Muscle of leg (tissue), 11 donors: ENCODE data around the gene IFT74. TPM values are rescaled to one million over a fixed set of nuclear protein-coding genes. Genes with fewer than 3 reads are reported as not detected.

Experiments used
- DNase-seq: peaks from one replicate; pipeline ENCODE4 v3.0.0; 2013
- H3K27ac ChIP-seq: one replicate; pipeline ENCODE4 v1.5.1; 2013; ENCODE audit warnings: mild to moderate bottlenecking, low read length, control low read depth
- H3K27me3 ChIP-seq: one replicate; pipeline ENCODE4 v1.6.1; 2013; ENCODE audit warnings: low read length; ENCODE audit not compliant: control insufficient read depth, insufficient read depth
- H3K36me3 ChIP-seq: one replicate; pipeline ENCODE4 v1.6.1; 2013; ENCODE audit warnings: low read length; ENCODE audit not compliant: control insufficient read depth, insufficient read depth
- H3K4me1 ChIP-seq: one replicate; pipeline ENCODE4 v1.6.1; 2013; ENCODE audit warnings: low read length; ENCODE audit not compliant: control insufficient read depth, insufficient read depth
- H3K4me3 ChIP-seq: one replicate; pipeline ENCODE4 v1.5.1; 2013; ENCODE audit warnings: low read length, control low read depth
- H3K9me3 ChIP-seq: replicated peaks from 2 replicates; pipeline ENCODE4 v1.6.1; 2013; ENCODE audit warnings: low read depth, low read length; ENCODE audit not compliant: control insufficient read depth
- WGBS: methylation state at CpG from one replicate; pipeline ENCODE4 v1.1.5; 2013; ENCODE audit warnings: missing lambda C conversion rate; ENCODE audit not compliant: insufficient coverage; 5-methylcytosine and 5-hydroxymethylcytosine counted together
- polyA plus RNA-seq, 8 donors: library from polyadenylated mRNA; unstranded; fragments of 120-200 nt; gene quantifications; one replicate each; pipeline versions ENCODE4 v1.2.1 to v1.2.3, GENCODE V29; 2013; ENCODE audit warnings: inconsistent platforms in 1 of 8, low replicate concordance in 1 of 8; ENCODE audit not compliant: insufficient read length in 8 of 8, insufficient read depth in 1 of 8
- total RNA-seq: library from RNA; stranded (reverse); fragments of 120-200 nt; gene quantifications from one replicate; pipeline ENCODE4 v1.2.4, GENCODE V29; 2013

IFT74 gene
- total and polyA plus RNA-seq, 9 donors, result 12.6 to 15.1 (median 13.9) TPM

DNA sequence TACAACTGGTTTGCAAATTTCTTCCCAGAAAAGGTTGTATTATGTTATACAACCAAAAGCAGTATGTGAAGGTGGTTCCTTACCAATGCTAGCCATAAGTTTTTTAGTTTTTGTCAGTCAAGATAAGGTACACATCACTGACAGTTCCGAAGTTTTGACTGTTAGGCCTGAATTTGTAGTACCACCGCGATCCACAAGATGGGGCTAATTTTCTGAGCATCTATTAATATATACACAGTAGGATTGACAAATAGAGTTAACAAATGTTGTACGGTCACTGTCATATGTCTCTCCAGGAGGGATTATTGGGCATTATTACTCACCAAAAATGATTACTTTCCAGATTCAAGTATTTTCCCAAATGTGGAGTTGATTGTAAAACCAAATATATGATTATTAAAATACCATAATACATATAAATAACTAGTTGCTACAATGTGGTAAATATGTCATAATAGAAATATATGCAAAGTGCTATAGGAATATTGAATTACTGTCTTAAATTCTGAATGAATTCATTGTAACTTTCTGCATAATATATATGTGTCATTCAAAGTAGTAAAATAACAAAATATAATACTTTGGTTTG is 77.7 kb downstream of the IFT74 start:
- Histone ChIP-seq H3K4me3 (no peak overlapping the region), H3K27ac (no peak overlapping the region), H3K36me3 (peaks cover 4% of the 10 kb centered on the region), H3K27me3 (no peaks in the 10 kb centered on the region), H3K4me1 (no peaks in the 10 kb centered on the region), H3K9me3 (no peaks in the 10 kb centered on the region)
- DNase-seq, result peak; percentile 64
- no CpG with 5 or more reads among the region's 4 CpGs for WGBS

GRCh38 chr9:27037499-27037898 is 81.3 kb downstream of the IFT74 start:
- Histone ChIP-seq H3K27me3 (no peaks in the 10 kb centered on the region), H3K4me1 (no peaks in the 10 kb centered on the region), H3K4me3 (no peak overlapping the region), H3K27ac (no peak overlapping the region), H3K36me3 (no peaks in the 10 kb centered on the region), H3K9me3 (no peaks in the 10 kb centered on the region)
- 92% methylated on average over 2 of the region's 2 CpGs for WGBS
- DNase-seq, result no peak

GRCh38 chr9:27041746-27042145 is 85.5 kb downstream of the IFT74 start:
- Histone ChIP-seq H3K4me3 (no peak overlapping the region), H3K27ac (no peak overlapping the region)
- peak; percentile 12 for DNase-seq

GRCh38 chr9:27042476-27042875 is 86.3 kb downstream of the IFT74 start:
- H3K27me3 ChIP-seq, result no peaks in the 10 kb centered on the region
- H3K9me3 ChIP-seq, result no peaks in the 10 kb centered on the region
- H3K4me1 ChIP-seq, result no peaks in the 10 kb centered on the region
- H3K36me3 ChIP-seq, result peaks cover 4% of the 10 kb centered on the region
- H3K4me3 ChIP-seq, result no peak overlapping the region
- H3K27ac ChIP-seq, result no peak overlapping the region
- no peak for DNase-seq
- no CpG with 5 or more reads among the region's 1 CpG for WGBS

More at GRCh38 chr9:27041746-27042145, 85.5 kb downstream of the IFT74 start:
- H3K9me3 ChIP-seq, result no peaks in the 10 kb centered on the region
- H3K36me3 ChIP-seq, result peaks cover 4% of the 10 kb centered on the region
- H3K27me3 ChIP-seq, result no peaks in the 10 kb centered on the region
- no peaks in the 10 kb centered on the region for H3K4me1 ChIP-seq

DNA sequence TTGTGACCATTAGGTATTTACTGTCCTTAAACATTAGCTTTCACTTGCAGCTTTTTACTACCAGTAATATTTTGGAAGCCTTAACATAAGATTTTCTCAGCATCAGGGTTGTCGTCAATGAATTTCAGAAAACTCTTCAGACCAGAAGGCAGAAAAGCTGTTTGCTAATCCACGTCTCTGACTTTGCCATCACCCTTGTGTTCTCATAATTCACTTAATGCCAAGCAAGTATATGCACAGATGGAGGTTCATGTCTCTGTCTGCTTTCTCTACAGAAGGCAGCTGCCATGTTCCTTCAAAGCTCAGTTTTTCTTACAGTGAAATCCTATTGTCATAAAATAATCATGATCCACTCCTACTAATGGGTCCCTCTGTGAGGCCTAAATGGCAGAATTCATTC is 87.0 kb downstream of the IFT74 start:
- Histone ChIP-seq H3K4me1 (no peaks in the 10 kb centered on the region), H3K27ac (no peak overlapping the region), H3K36me3 (peaks cover 4% of the 10 kb centered on the region), H3K9me3 (no peaks in the 10 kb centered on the region), H3K4me3 (no peak overlapping the region), H3K27me3 (no peaks in the 10 kb centered on the region)
- DNase-seq, result no peak
- 95% methylated on average over 2 of the region's 2 CpGs for WGBS

- no peaks in the 10 kb centered on the region for H3K4me1 ChIP-seq
- no peaks in the 10 kb centered on the region for H3K27me3 ChIP-seq
- no peaks in the 10 kb centered on the region for H3K9me3 ChIP-seq
- H3K36me3 ChIP-seq, result peaks cover 4% of the 10 kb centered on the region
- DNase-seq, result peak; percentile 60
- 73% methylated on average over 3 of the region's 4 CpGs for WGBS
- H3K27ac ChIP-seq, result no peak overlapping the region
- no peak overlapping the region for H3K4me3 ChIP-seq
These were observed 90.9 kb downstream of the IFT74 start for GRCh38 chr9:27047136-27047535.

DNA sequence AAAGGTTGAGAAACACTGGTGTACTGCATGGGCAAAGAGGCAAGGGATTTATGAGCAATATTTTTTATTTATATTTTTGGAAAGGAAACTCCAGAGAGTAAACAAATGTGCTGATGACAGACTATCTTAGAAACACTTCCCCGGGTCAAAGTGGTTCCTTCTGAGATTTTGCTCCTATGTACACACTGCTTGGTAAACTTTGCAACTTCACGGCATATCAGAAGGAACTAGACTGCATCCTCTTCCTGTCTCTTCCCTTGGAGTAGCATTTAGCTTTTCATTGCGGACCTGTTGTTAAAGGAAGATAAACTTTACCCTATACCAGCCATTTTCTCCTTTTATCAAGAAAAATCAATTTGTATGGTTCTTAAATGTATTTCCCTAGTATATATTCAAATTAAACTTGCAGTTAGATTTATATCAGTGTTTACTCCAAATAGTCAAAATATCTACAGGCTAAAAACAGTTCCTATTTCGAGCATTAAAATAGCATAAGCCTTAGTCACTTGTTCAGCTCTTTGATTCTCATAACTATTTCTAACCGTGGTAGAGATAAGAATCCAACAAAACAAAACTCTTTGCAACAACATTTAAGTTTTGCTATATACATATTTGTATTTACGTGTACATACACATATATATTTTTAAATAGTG is 97.3 kb downstream of the IFT74 start:
- no peak overlapping the region for H3K27ac ChIP-seq
- WGBS, result no CpG with 5 or more reads among the region's 6 CpGs
- peak; percentile 44 for DNase-seq

DNA sequence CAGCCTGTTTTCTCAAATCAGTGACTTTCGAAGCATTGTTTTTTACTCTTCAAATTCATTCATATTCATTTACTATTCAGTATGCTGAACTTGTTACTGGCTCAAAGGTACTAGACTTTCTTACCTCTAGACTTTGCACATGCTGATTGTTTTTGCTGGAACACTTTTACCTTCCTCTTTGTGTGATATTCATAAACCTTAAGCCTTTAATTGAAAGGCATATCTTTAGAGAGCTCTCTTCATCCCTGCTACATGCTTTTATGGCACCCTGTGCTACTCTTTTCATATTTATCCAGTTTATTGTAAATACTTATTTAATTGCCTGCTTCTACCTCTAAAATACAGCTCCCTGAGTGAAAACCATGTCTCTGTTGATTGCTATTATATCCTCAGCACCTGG is 97.9 kb downstream of the IFT74 start:
- no peaks in the 10 kb centered on the region for H3K9me3 ChIP-seq
- no peaks in the 10 kb centered on the region for H3K4me1 ChIP-seq
- H3K4me3 ChIP-seq, result no peak overlapping the region
- no CpG with 5 or more reads among the region's 1 CpG for WGBS
- DNase-seq, result no peak
- no peaks in the 10 kb centered on the region for H3K36me3 ChIP-seq
- no peaks in the 10 kb centered on the region for H3K27me3 ChIP-seq
- H3K27ac ChIP-seq, result no peak overlapping the region

More for the DNA sequence above, 97.3 kb downstream of the IFT74 start:
- Histone ChIP-seq H3K36me3 (no peaks in the 10 kb centered on the region), H3K4me3 (no peak overlapping the region), H3K27me3 (no peaks in the 10 kb centered on the region), H3K4me1 (no peaks in the 10 kb centered on the region), H3K9me3 (no peaks in the 10 kb centered on the region)

GRCh38 chr9:27054841-27055240 is 98.6 kb downstream of the IFT74 start:
- Histone ChIP-seq H3K27ac (no peak overlapping the region), H3K27me3 (no peaks in the 10 kb centered on the region), H3K4me1 (no peaks in the 10 kb centered on the region), H3K36me3 (no peaks in the 10 kb centered on the region), H3K4me3 (no peak overlapping the region), H3K9me3 (no peaks in the 10 kb centered on the region)
- no peak for DNase-seq

GRCh38 chr9:27059412-27059811 is 103.2 kb downstream of the IFT74 start:
- peaks cover 2% of the 10 kb centered on the region for H3K36me3 ChIP-seq
- no peak for DNase-seq
- no peaks in the 10 kb centered on the region for H3K27me3 ChIP-seq
- no CpG with 5 or more reads among the region's 1 CpG for WGBS
- no peak overlapping the region for H3K27ac ChIP-seq
- no peaks in the 10 kb centered on the region for H3K9me3 ChIP-seq
- H3K4me3 ChIP-seq, result no peak overlapping the region
- H3K4me1 ChIP-seq, result no peaks in the 10 kb centered on the region

DNA sequence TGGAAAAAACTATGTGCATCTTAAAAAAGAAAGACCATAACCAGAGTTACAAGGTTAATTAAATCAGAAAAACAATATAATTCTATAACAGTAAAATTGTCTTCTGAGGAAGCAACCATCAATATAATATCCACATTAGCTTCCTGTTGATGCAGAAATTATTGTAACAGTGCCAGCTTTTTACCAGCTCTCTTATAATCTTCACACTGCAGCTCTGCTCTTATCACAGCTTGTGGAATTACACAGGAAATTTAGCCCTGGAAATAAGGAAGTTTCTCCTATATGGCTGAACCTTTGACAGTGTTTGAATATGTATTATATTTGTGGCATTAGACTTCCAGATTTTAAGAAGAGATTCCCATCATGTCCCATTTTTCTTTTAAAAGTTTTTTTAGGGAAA is 103.7 kb downstream of the IFT74 start:
- H3K4me1 ChIP-seq, result no peaks in the 10 kb centered on the region
- H3K4me3 ChIP-seq, result no peak overlapping the region
- no peaks in the 10 kb centered on the region for H3K9me3 ChIP-seq
- H3K27me3 ChIP-seq, result no peaks in the 10 kb centered on the region
- H3K27ac ChIP-seq, result no peak overlapping the region
- DNase-seq, result peak; percentile 30
- H3K36me3 ChIP-seq, result peaks cover 2% of the 10 kb centered on the region
